WTC11 (cell line): ENCODE results near the gene COX7B. TPM values are rescaled to one million over a fixed set of nuclear protein-coding genes. Genes with fewer than 3 reads are reported as not detected.

Experiments used
- ATAC-seq: fragments of 200-7000 bp; cut with Tn5 transposase; 2 replicates; pipeline ENCODE4 v1.10.0; 2021; ENCODE audit warnings: mild to moderate bottlenecking, moderate library complexity
- CTCF ChIA-PET: fragments of 300-600 bp; sonication (Branson Sonifier 250); formaldehyde crosslinking; loops from one replicate; lab custom pipeline; 2021; ENCODE audit warnings: antibody characterized with exemption; lab: Charles Lee
- POLR2A ChIA-PET: fragments of 350-600 bp; sonication (Branson Sonifier 250); formaldehyde crosslinking; loops from one replicate; lab custom pipeline; 2021; ENCODE audit warnings: antibody characterized with exemption; lab: Charles Lee
- DNase-seq: peaks from one replicate; pipeline ENCODE4 v3.0.0; 2021; ENCODE audit warnings: low spot score
- H3K27ac Mint-ChIP-seq: 2 replicates; pipeline ENCODE4 v1.8.0; 2021; ENCODE audit warnings: mixed read lengths
- H3K27me3 Mint-ChIP-seq: 2 replicates; pipeline ENCODE4 v1.8.0; 2021; ENCODE audit warnings: low read depth, mild to moderate bottlenecking, moderate library complexity, mixed read lengths
- H3K36me3 Mint-ChIP-seq: 2 replicates; pipeline ENCODE4 v1.8.0; 2021; ENCODE audit warnings: mixed read lengths
- H3K4me1 Mint-ChIP-seq: 2 replicates; pipeline ENCODE4 v1.8.0; 2022; ENCODE audit warnings: mixed read lengths
- H3K4me3 Mint-ChIP-seq: 2 replicates; pipeline ENCODE4 v1.8.0; 2021; ENCODE audit warnings: mild to moderate bottlenecking, moderate library complexity, mixed read lengths
- H3K9me3 Mint-ChIP-seq: 2 replicates; pipeline ENCODE4 v1.8.0; 2021; ENCODE audit warnings: mixed read lengths
- CREB1 ChIP-seq: sonication (generic); formaldehyde crosslinking; IDR thresholded peaks from 2 replicates; pipeline ENCODE4 v1.8.0; 2023; ENCODE audit warnings: mild to moderate bottlenecking, missing genetic modification reagents
- ETV6 ChIP-seq: sonication (generic); formaldehyde crosslinking; IDR thresholded peaks from 2 replicates; pipeline ENCODE4 v1.8.1; 2022; ENCODE audit warnings: mild to moderate bottlenecking, missing genetic modification reagents
- GTF2I ChIP-seq: fragments of 250-450 bp; sonication (Bioruptor Pico); conservative IDR thresholded peaks from 2 replicates; pipeline ENCODE4 v1.4.0; 2021; ENCODE audit warnings: mild to moderate bottlenecking
- JUN ChIP-seq: sonication (generic); formaldehyde crosslinking; IDR thresholded peaks from 2 replicates; pipeline ENCODE4 v1.8.0; 2023; ENCODE audit warnings: mild to moderate bottlenecking, missing genetic modification reagents
- MAX ChIP-seq: sonication (generic); formaldehyde crosslinking; IDR thresholded peaks from 2 replicates; pipeline ENCODE4 v1.8.0; 2022; ENCODE audit warnings: mild to moderate bottlenecking, missing genetic modification reagents
- MLX ChIP-seq: sonication (generic); formaldehyde crosslinking; IDR thresholded peaks from 2 replicates; pipeline ENCODE4 v1.8.1; 2023; ENCODE audit warnings: mild to moderate bottlenecking, missing genetic modification reagents, moderate library complexity
- RELA ChIP-seq: sonication (generic); formaldehyde crosslinking; IDR thresholded peaks from 2 replicates; pipeline ENCODE4 v1.8.1; 2022; ENCODE audit warnings: missing genetic modification reagents, mild to moderate bottlenecking, borderline replicate concordance
- SMAD3 ChIP-seq: sonication (generic); formaldehyde crosslinking; IDR thresholded peaks from 2 replicates; pipeline ENCODE4 v1.8.0; 2022; ENCODE audit warnings: missing genetic modification reagents, mild to moderate bottlenecking, borderline replicate concordance
- SOX15 ChIP-seq: fragments of 250-450 bp; sonication (Bioruptor Pico); IDR thresholded peaks from 2 replicates; pipeline ENCODE4 v1.9.0; 2021; ENCODE audit warnings: mild to moderate bottlenecking
- USF2 ChIP-seq: sonication (generic); formaldehyde crosslinking; IDR thresholded peaks from 2 replicates; pipeline ENCODE4 v1.8.1; 2023; ENCODE audit warnings: mild to moderate bottlenecking, missing genetic modification reagents, moderate library complexity
- ZNF121 ChIP-seq: sonication (generic); formaldehyde crosslinking; IDR thresholded peaks from 2 replicates; pipeline ENCODE4 v1.8.0; 2023; ENCODE audit warnings: missing genetic modification reagents
- ZNF396 ChIP-seq: fragments of 250-450 bp; sonication (Bioruptor Pico); IDR thresholded peaks from 2 replicates; pipeline ENCODE4 v1.8.0; 2021; ENCODE audit warnings: mild to moderate bottlenecking, moderate library complexity, borderline replicate concordance
- ZNF423 ChIP-seq: fragments of 250-450 bp; sonication (Bioruptor Pico); IDR thresholded peaks from 2 replicates; pipeline ENCODE4 v2.1.2; 2022; ENCODE audit warnings: mild to moderate bottlenecking, moderate library complexity
- ZNF671 ChIP-seq: fragments of 250-450 bp; sonication (Bioruptor Pico); IDR thresholded peaks from 2 replicates; pipeline ENCODE4 v1.8.0; 2021; ENCODE audit warnings: mild to moderate bottlenecking
- total RNA-seq: library from RNA; stranded (reverse); gene quantifications from 3 replicates; pipeline ENCODE4 v1.2.3, GENCODE V29; 2021
- TF ChIP-seq, protein P1 (sequence below): sonication (generic); formaldehyde crosslinking; IDR thresholded peaks from 2 replicates; pipeline ENCODE4 v1.8.1; 2023; ENCODE audit warnings: mild to moderate bottlenecking, missing genetic modification reagents
- TF ChIP-seq, protein P2 (sequence below): sonication (generic); formaldehyde crosslinking; IDR thresholded peaks from 2 replicates; pipeline ENCODE4 v1.8.0; 2022; ENCODE audit warnings: mild to moderate bottlenecking, missing genetic modification reagents
- TF ChIP-seq, protein P3 (sequence below): fragments of 200-600 bp; IDR thresholded peaks from 2 replicates; pipeline ENCODE4 v1.8.0; 2022; ENCODE audit warnings: antibody characterized with exemption
- TF ChIP-seq, protein P4 (sequence below): sonication (generic); formaldehyde crosslinking; IDR thresholded peaks from 2 replicates; pipeline ENCODE4 v1.8.0; 2022; ENCODE audit warnings: mild to moderate bottlenecking, missing genetic modification reagents
- TF ChIP-seq, protein P5 (sequence below): sonication (generic); formaldehyde crosslinking; IDR thresholded peaks from 2 replicates; pipeline ENCODE4 v1.8.1; 2023; ENCODE audit warnings: mild to moderate bottlenecking, moderate library complexity, missing genetic modification reagents

Gene COX7B
- total RNA-seq, 1 experiment from 2014 or later, result 281 TPM

- peak; percentile 94 for ATAC-seq
- H3K27ac Mint-ChIP-seq, result peak within 1 kb of the TSS; percentile 96
- no peaks in the 10 kb centered on the region for H3K27me3 Mint-ChIP-seq
- H3K9me3 Mint-ChIP-seq, result no peaks in the 10 kb centered on the region
- TF ChIP-seq, protein P1, sequence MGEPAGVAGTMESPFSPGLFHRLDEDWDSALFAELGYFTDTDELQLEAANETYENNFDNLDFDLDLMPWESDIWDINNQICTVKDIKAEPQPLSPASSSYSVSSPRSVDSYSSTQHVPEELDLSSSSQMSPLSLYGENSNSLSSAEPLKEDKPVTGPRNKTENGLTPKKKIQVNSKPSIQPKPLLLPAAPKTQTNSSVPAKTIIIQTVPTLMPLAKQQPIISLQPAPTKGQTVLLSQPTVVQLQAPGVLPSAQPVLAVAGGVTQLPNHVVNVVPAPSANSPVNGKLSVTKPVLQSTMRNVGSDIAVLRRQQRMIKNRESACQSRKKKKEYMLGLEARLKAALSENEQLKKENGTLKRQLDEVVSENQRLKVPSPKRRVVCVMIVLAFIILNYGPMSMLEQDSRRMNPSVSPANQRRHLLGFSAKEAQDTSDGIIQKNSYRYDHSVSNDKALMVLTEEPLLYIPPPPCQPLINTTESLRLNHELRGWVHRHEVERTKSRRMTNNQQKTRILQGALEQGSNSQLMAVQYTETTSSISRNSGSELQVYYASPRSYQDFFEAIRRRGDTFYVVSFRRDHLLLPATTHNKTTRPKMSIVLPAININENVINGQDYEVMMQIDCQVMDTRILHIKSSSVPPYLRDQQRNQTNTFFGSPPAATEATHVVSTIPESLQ (CRISPR knock-in tag), result no peak
- TF ChIP-seq, protein P2, sequence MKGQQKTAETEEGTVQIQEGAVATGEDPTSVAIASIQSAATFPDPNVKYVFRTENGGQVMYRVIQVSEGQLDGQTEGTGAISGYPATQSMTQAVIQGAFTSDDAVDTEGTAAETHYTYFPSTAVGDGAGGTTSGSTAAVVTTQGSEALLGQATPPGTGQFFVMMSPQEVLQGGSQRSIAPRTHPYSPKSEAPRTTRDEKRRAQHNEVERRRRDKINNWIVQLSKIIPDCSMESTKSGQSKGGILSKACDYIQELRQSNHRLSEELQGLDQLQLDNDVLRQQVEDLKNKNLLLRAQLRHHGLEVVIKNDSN (CRISPR knock-in tag), result peak; percentile 82
- TF ChIP-seq ETV6 (peak; percentile 42), USF2 (CRISPR knock-in tag) (peak; percentile 90), MAX (CRISPR knock-in tag) (peak; percentile 70; the same call in 1 of the 2 replicates)
- H3K4me1 Mint-ChIP-seq, result peaks cover 5% of the 10 kb centered on the region; the same call in 1 of the 2 replicates
- CTCF ChIA-PET, result interaction anchor here (0.8 to 1.5 kb wide), 5 partner anchors 11 to 182 kb away, joined by 3 to 7 read pairs (median 5); partner anchors contain the start of gene COX7B
- no peaks in the 10 kb centered on the region for H3K36me3 Mint-ChIP-seq
- peak within 1 kb of the TSS; percentile 94 for H3K4me3 Mint-ChIP-seq
- peak; percentile 78 for DNase-seq
- POLR2A ChIA-PET, result interaction anchor here (1.8 kb wide), 1 partner anchor 10 kb away, joined by 13 read pairs; the partner anchor contains the start of gene COX7B
Observed at GRCh38 chrX:77910108-77910840, 11.0 kb downstream of the COX7B start, which contains the start of gene ATP7A. Gene ATP7A (plus strand): TSS chrX:77910693. CDS start chrX:77971642, 60,949 bp downstream.

- CTCF ChIA-PET, result no interaction called here
Observed at GRCh38 chrX:77917294-77917933, 18.1 kb downstream of the COX7B start.

GRCh38 chrX:77918568-77918967, 19.3 kb downstream of the COX7B start:
- CTCF ChIA-PET, result interaction anchor here (1.6 kb wide), 1 partner anchor 20 kb away, joined by 3 read pairs; the partner anchor contains the start of gene COX7B
- no peak for TF ChIP-seq ZNF121 (CRISPR knock-in tag)
- TF ChIP-seq, protein P3, sequence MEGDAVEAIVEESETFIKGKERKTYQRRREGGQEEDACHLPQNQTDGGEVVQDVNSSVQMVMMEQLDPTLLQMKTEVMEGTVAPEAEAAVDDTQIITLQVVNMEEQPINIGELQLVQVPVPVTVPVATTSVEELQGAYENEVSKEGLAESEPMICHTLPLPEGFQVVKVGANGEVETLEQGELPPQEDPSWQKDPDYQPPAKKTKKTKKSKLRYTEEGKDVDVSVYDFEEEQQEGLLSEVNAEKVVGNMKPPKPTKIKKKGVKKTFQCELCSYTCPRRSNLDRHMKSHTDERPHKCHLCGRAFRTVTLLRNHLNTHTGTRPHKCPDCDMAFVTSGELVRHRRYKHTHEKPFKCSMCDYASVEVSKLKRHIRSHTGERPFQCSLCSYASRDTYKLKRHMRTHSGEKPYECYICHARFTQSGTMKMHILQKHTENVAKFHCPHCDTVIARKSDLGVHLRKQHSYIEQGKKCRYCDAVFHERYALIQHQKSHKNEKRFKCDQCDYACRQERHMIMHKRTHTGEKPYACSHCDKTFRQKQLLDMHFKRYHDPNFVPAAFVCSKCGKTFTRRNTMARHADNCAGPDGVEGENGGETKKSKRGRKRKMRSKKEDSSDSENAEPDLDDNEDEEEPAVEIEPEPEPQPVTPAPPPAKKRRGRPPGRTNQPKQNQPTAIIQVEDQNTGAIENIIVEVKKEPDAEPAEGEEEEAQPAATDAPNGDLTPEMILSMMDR, result no peak
- TF ChIP-seq, protein P4, sequence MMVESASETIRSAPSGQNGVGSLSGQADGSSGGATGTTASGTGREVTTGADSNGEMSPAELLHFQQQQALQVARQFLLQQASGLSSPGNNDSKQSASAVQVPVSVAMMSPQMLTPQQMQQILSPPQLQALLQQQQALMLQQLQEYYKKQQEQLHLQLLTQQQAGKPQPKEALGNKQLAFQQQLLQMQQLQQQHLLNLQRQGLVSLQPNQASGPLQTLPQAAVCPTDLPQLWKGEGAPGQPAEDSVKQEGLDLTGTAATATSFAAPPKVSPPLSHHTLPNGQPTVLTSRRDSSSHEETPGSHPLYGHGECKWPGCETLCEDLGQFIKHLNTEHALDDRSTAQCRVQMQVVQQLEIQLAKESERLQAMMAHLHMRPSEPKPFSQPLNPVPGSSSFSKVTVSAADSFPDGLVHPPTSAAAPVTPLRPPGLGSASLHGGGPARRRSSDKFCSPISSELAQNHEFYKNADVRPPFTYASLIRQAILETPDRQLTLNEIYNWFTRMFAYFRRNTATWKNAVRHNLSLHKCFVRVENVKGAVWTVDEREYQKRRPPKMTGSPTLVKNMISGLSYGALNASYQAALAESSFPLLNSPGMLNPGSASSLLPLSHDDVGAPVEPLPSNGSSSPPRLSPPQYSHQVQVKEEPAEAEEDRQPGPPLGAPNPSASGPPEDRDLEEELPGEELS (CRISPR knock-in tag), result no peak
- no peak for TF ChIP-seq USF2 (CRISPR knock-in tag)
- TF ChIP-seq, protein P5, sequence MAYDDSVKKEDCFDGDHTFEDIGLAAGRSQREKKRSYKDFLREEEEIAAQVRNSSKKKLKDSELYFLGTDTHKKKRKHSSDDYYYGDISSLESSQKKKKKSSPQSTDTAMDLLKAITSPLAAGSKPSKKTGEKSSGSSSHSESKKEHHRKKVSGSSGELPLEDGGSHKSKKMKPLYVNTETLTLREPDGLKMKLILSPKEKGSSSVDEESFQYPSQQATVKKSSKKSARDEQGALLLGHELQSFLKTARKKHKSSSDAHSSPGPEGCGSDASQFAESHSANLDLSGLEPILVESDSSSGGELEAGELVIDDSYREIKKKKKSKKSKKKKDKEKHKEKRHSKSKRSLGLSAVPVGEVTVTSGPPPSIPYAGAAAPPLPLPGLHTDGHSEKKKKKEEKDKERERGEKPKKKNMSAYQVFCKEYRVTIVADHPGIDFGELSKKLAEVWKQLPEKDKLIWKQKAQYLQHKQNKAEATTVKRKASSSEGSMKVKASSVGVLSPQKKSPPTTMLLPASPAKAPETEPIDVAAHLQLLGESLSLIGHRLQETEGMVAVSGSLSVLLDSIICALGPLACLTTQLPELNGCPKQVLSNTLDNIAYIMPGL (CRISPR knock-in tag), result no peak
- TF ChIP-seq MLX (CRISPR knock-in tag), result no peak
- no peak for TF ChIP-seq JUN (CRISPR knock-in tag)
- TF ChIP-seq ZNF423 (CRISPR knock-in tag), result no peak
- no peak for TF ChIP-seq ZNF671 (CRISPR knock-in tag)
- no peak for TF ChIP-seq ZNF396 (CRISPR knock-in tag)
- no peak for TF ChIP-seq SMAD3 (CRISPR knock-in tag)

More at GRCh38 chrX:77917294-77917933, 18.1 kb downstream of the COX7B start:
- ATAC-seq (no peak), DNase-seq (no peak)
- POLR2A ChIA-PET, result no interaction called here
- Mint-ChIP-seq H3K27me3 (no peaks in the 10 kb centered on the region), H3K4me3 (no peak overlapping the region), H3K36me3 (no peaks in the 10 kb centered on the region), H3K9me3 (peaks cover 4% of the 10 kb centered on the region; the same call in 1 of the 2 replicates), H3K27ac (no peak overlapping the region), H3K4me1 (no peaks in the 10 kb centered on the region)
- no peak for TF ChIP-seq CREB1
- no peak for TF ChIP-seq SOX15 (CRISPR knock-in tag)
- no peak for TF ChIP-seq GTF2I (CRISPR knock-in tag)
- TF ChIP-seq RELA (CRISPR knock-in tag), result no peak

More at GRCh38 chrX:77918568-77918967, 19.3 kb downstream of the COX7B start:
- DNase-seq (no peak), ATAC-seq (no peak)
- Mint-ChIP-seq H3K9me3 (peaks cover 4% of the 10 kb centered on the region; the same call in 1 of the 2 replicates), H3K27ac (no peak overlapping the region), H3K36me3 (no peaks in the 10 kb centered on the region), H3K27me3 (no peaks in the 10 kb centered on the region), H3K4me3 (no peak overlapping the region), H3K4me1 (no peaks in the 10 kb centered on the region)
- POLR2A ChIA-PET, result no interaction called here
